ENCODE measurements around the gene DDX1. TPM values are rescaled to one million over a fixed set of nuclear protein-coding genes. Genes with fewer than 3 reads are reported as not detected.

The DDX1 gene
- total and polyA plus RNA-seq, 2 donors (not counting 1 experiment from before 2014, with no cell fraction given) = 13.2 to 52.6 TPM

GRCh38 chr2:15678346-15678745 lies 86.7 kb downstream of the DDX1 start:
- Histone ChIP-seq H4K20me1 (ENCODE audit: control insufficient read depth, insufficient read depth, low read length, poor library complexity, severe bottlenecking) (no peaks in the 10 kb centered on the region), H3K27me3 (replicated peaks in 1 of 4; ENCODE audit: control extremely low read depth in 1 of 4, control insufficient read depth in 3 of 4, insufficient read depth in 4 of 4, low read length in 3 of 4) (no peaks in the 10 kb centered on the region), H2AFZ (ENCODE audit: insufficient read depth, low read depth, low read length, poor library complexity, severe bottlenecking) (no peak overlapping the region), H3K79me2 (ENCODE audit: control insufficient read depth, insufficient read depth, low read length) (no peaks in the 10 kb centered on the region), H3K27ac (ENCODE audit: low read length in 2 of 2) (no peak overlapping the region), H3K9me3 (ENCODE audit: control extremely low read depth in 1 of 3, control insufficient read depth in 2 of 3, insufficient read depth in 1 of 3, low read length in 2 of 3) (no peaks in the 10 kb centered on the region), H3K4me1 (ENCODE audit: control insufficient read depth in 2 of 2, insufficient read depth in 2 of 2, low read length in 2 of 2) (no peaks in the 10 kb centered on the region), H3K4me3 (ENCODE audit: control extremely low read depth in 1 of 5, extremely low read depth in 1 of 5, insufficient read depth in 1 of 5, low read depth in 2 of 5, low read length in 4 of 5) (no peak overlapping the region), H3K4me2 (replicated peaks; ENCODE audit: low read depth, low read length, poor library complexity, severe bottlenecking) (no peak overlapping the region), H3K36me3 (replicated peaks in 1 of 2; ENCODE audit: control extremely low read depth in 1 of 2, control insufficient read depth in 1 of 2, extremely low read depth in 1 of 2, insufficient read depth in 2 of 2, low read length in 1 of 2) (no peaks in the 10 kb centered on the region), H3K9ac (ENCODE audit: low read length) (no peak overlapping the region)
- 95% methylated on average over 4 of the region's 5 CpGs for WGBS (ENCODE audit: insufficient coverage)
- no peak for ATAC-seq (ENCODE audit: low read depth)
- peaks cover 14% of the 10 kb centered on the region for H3K27me3 Mint-ChIP-seq
- H3K4me1 Mint-ChIP-seq = no peaks in the 10 kb centered on the region
- no peak overlapping the region for H3K4me3 Mint-ChIP-seq
- intact Hi-C loops (cut with micrococcal nuclease) = no loop called here
- DNase-seq = no peak
- no peak for TF ChIP-seq EZH2 (IDR thresholded peaks at IDR 0.05; ENCODE audit: borderline replicate concordance, insufficient read depth, low read depth, low read length, poor library complexity, severe bottlenecking)
- TF ChIP-seq CTCF (IDR thresholded peaks at IDR 0.05) = no peak
- ChIA-PET POLR2A (no interaction called here), CTCF (no interaction called here)
- no peaks in the 10 kb centered on the region for H3K9me3 Mint-ChIP-seq (ENCODE audit: insufficient read depth)
- H3K27ac Mint-ChIP-seq = no peak overlapping the region

GRCh38 chr2:15678909-15679308 lies 87.2 kb downstream of the DDX1 start:
- Mint-ChIP-seq H3K27me3 (peaks cover 8% of the 10 kb centered on the region), H3K27ac (no peak overlapping the region), H3K4me1 (no peaks in the 10 kb centered on the region), H3K4me3 (no peak overlapping the region), H3K9me3 (ENCODE audit: insufficient read depth) (no peaks in the 10 kb centered on the region)
- Histone ChIP-seq H3K4me1 (ENCODE audit: control insufficient read depth in 2 of 2, insufficient read depth in 2 of 2, low read length in 2 of 2) (no peaks in the 10 kb centered on the region), H3K4me3 (ENCODE audit: control extremely low read depth in 1 of 5, extremely low read depth in 1 of 5, insufficient read depth in 1 of 5, low read depth in 2 of 5, low read length in 4 of 5) (no peak overlapping the region), H4K20me1 (ENCODE audit: control insufficient read depth, insufficient read depth, low read length, poor library complexity, severe bottlenecking) (no peaks in the 10 kb centered on the region), H3K79me2 (ENCODE audit: control insufficient read depth, insufficient read depth, low read length) (no peaks in the 10 kb centered on the region), H3K27me3 (replicated peaks in 1 of 4; ENCODE audit: control extremely low read depth in 1 of 4, control insufficient read depth in 3 of 4, insufficient read depth in 4 of 4, low read length in 3 of 4) (no peaks in the 10 kb centered on the region), H3K27ac (ENCODE audit: low read length in 2 of 2) (no peak overlapping the region), H3K9ac (ENCODE audit: low read length) (no peak overlapping the region), H3K9me3 (ENCODE audit: control extremely low read depth in 1 of 3, control insufficient read depth in 2 of 3, insufficient read depth in 1 of 3, low read length in 2 of 3) (no peaks in the 10 kb centered on the region), H3K36me3 (replicated peaks in 1 of 2; ENCODE audit: control extremely low read depth in 1 of 2, control insufficient read depth in 1 of 2, extremely low read depth in 1 of 2, insufficient read depth in 2 of 2, low read length in 1 of 2) (no peaks in the 10 kb centered on the region), H3K4me2 (replicated peaks; ENCODE audit: low read depth, low read length, poor library complexity, severe bottlenecking) (no peak overlapping the region), H2AFZ (ENCODE audit: insufficient read depth, low read depth, low read length, poor library complexity, severe bottlenecking) (no peak overlapping the region)
- intact Hi-C loops (cut with micrococcal nuclease) = no loop called here
- DNase-seq = no peak
- no peak for TF ChIP-seq EZH2 (IDR thresholded peaks at IDR 0.05; ENCODE audit: borderline replicate concordance, insufficient read depth, low read depth, low read length, poor library complexity, severe bottlenecking)
- TF ChIP-seq CTCF (IDR thresholded peaks at IDR 0.05) = no peak
- CTCF ChIA-PET = no interaction called here
- POLR2A ChIA-PET = no interaction called here
- 90% methylated on average over 2 of the region's 2 CpGs for WGBS (ENCODE audit: insufficient coverage)
- ATAC-seq (ENCODE audit: low read depth) = no peak
